ENCODE data around the gene HOXA9. TPM values are rescaled to one million over a fixed set of nuclear protein-coding genes. Genes with fewer than 3 reads are reported as not detected.

Gene HOXA9
- total and polyA plus RNA-seq, 10 of the 15 experiments (the other 5 are each of a cell fraction or from before 2014, with no cell fraction given), result not detected

DNA sequence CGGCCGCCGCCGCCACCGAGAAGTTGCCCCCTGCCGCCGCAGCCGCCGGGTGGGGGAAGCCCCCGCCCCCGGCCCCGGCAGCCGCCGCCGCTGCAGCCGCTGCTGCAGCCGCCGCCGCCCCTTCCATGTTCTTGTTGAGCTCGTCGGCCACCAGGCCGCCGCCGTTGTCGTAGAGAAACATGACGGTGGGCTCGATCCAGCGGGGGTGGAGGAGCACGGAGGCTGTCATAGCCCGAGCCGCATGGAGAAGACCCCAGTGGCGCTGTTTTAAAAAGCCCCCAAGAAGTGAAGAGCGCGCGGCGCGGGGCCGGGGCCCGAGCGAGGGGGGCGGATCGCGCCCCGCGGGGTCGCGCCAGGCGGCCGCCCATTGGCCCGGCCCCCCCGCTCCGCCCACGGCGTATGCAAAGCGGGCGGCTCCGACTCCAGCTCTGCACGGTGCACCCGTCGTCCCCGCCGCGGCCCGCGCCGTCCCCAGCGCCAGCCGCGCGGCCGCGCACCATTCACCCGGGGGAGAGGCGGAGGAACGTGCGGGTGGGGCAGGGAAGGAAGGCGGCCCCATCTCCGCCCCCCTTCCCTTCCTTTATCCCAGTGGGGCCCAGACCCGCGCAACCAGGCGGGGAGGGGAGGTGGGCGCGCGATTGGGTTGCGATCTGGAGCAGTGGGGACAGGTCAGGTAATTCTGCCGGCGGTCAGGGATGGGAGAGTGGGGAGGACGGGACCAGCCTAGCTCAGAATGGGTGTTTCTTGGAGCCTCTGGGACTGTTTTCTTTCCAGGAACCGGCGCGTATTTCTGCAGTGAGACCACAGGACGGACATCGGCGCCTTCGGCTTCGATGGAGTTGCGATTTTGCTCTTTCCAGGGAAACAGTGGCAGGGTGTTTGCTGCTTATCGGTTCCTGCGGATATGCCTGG is 34.8 kb upstream of the HOXA9 start, which contains the start of gene HOXA13 (continued):
- TF ChIP-seq RAD51 (IDR thresholded peaks at IDR 0.05), result no peak
- no peak for TF ChIP-seq MTA3 (IDR thresholded peaks at IDR 0.05; ENCODE audit: borderline replicate concordance, low read length)
- TF ChIP-seq, protein P1, sequence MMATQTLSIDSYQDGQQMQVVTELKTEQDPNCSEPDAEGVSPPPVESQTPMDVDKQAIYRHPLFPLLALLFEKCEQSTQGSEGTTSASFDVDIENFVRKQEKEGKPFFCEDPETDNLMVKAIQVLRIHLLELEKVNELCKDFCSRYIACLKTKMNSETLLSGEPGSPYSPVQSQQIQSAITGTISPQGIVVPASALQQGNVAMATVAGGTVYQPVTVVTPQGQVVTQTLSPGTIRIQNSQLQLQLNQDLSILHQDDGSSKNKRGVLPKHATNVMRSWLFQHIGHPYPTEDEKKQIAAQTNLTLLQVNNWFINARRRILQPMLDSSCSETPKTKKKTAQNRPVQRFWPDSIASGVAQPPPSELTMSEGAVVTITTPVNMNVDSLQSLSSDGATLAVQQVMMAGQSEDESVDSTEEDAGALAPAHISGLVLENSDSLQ (IDR thresholded peaks at IDR 0.05), result no peak
- TF ChIP-seq MEF2A (IDR thresholded peaks at IDR 0.05; ENCODE audit: insufficient read depth, low read depth, low read length), result no peak
- TF ChIP-seq PAX8 (IDR thresholded peaks at IDR 0.05), result no peak
- no peak for TF ChIP-seq BRCA1 (IDR thresholded peaks at IDR 0.05; ENCODE audit: low read depth, low read length)
- TF ChIP-seq, protein P2, sequence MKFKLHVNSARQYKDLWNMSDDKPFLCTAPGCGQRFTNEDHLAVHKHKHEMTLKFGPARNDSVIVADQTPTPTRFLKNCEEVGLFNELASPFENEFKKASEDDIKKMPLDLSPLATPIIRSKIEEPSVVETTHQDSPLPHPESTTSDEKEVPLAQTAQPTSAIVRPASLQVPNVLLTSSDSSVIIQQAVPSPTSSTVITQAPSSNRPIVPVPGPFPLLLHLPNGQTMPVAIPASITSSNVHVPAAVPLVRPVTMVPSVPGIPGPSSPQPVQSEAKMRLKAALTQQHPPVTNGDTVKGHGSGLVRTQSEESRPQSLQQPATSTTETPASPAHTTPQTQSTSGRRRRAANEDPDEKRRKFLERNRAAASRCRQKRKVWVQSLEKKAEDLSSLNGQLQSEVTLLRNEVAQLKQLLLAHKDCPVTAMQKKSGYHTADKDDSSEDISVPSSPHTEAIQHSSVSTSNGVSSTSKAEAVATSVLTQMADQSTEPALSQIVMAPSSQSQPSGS (IDR thresholded peaks at IDR 0.05; ENCODE audit: low read length), result no peak
- TF ChIP-seq IKZF1 (conservative IDR thresholded peaks at IDR 0.05), result no peak
- TF ChIP-seq IRF4 (IDR thresholded peaks at IDR 0.05; ENCODE audit: low read depth, low read length), result no peak

Measured in GM12878 (cell line).